PC-9 (cell line): ENCODE results near the gene PJA2. TPM values are rescaled to one million over a fixed set of nuclear protein-coding genes. Genes with fewer than 3 reads are reported as not detected.

Experiments used
- BruUV-seq: library from RNA; stranded (reverse); fragments of 400-500 nt; replicated peaks from 2 replicates; lab custom pipeline; 2021; lab: Mats Ljungman, UMichigan
- CTCF ChIA-PET: fragments of 300-600 bp; sonication (Branson Sonifier 250); formaldehyde crosslinking; loops from one replicate; lab custom pipeline; 2022; ENCODE audit warnings: antibody characterized with exemption; lab: Charles Lee
- POLR2A ChIA-PET: fragments of 300-600 bp; sonication (Branson Sonifier 250); formaldehyde crosslinking; loops from one replicate; lab custom pipeline; 2022; ENCODE audit warnings: antibody characterized with exemption; ENCODE audit not compliant: unreplicated experiment; lab: Charles Lee
- DNase-seq, 2 experiments: peaks; one replicate each; pipeline versions ENCODE4 v3.0.0 to v3.0.0-alpha.2; 2015 to 2022; ENCODE audit warnings: mixed read lengths in 1 of 2
- H2AFZ ChIP-seq: fragments of 200-600 bp; sonication (generic); 2 replicates; pipeline ENCODE4 v1.8.1; 2017; ENCODE audit warnings: antibody characterized with exemption
- H3F3A ChIP-seq: fragments of 200-600 bp; sonication (generic); 2 replicates; pipeline ENCODE4 v1.8.1; 2017; ENCODE audit warnings: antibody characterized with exemption, mild to moderate bottlenecking, low read depth; ENCODE audit not compliant: insufficient read depth
- H3K27ac ChIP-seq: fragments of 200-600 bp; sonication (generic); 2 replicates; pipeline ENCODE4 v1.6.1; 2016; ENCODE audit warnings: mixed run types
- H3K27me3 ChIP-seq: fragments of 200-600 bp; sonication (generic); 2 replicates; pipeline ENCODE4 v1.6.1; 2016; ENCODE audit warnings: low read depth, mixed run types; ENCODE audit not compliant: insufficient read depth
- H3K36me3 ChIP-seq: fragments of 200-600 bp; sonication (generic); 2 replicates; pipeline ENCODE4 v1.6.1; 2016; ENCODE audit warnings: low read depth, mixed run types
- H3K4me1 ChIP-seq: fragments of 200-600 bp; sonication (generic); replicated peaks from 2 replicates; pipeline ENCODE4 v1.6.1; 2016; ENCODE audit warnings: mixed run types; ENCODE audit not compliant: insufficient read depth
- H3K4me2 ChIP-seq: fragments of 200-600 bp; sonication (generic); 2 replicates; pipeline ENCODE4 v1.6.1; 2017; ENCODE audit warnings: mixed run types
- H3K4me3 ChIP-seq: fragments of 200-600 bp; sonication (generic); 2 replicates; pipeline ENCODE4 v1.6.1; 2016; ENCODE audit warnings: mixed run types
- H3K79me2 ChIP-seq: fragments of 200-600 bp; sonication (generic); 2 replicates; pipeline ENCODE4 v1.6.1; 2017; ENCODE audit warnings: low read depth, mixed run types
- H3K9me2 ChIP-seq: fragments of 200-600 bp; sonication (generic); 2 replicates; pipeline ENCODE4 v1.8.1; 2017; ENCODE audit warnings: mild to moderate bottlenecking; ENCODE audit not compliant: insufficient read depth
- H3K9me3 ChIP-seq: fragments of 200-600 bp; sonication (generic); 2 replicates; pipeline ENCODE4 v1.8.1; 2016; ENCODE audit warnings: low read depth; ENCODE audit not compliant: insufficient read depth
- H4K20me1 ChIP-seq: fragments of 200-600 bp; sonication (generic); 2 replicates; pipeline ENCODE4 v1.8.1; 2017; ENCODE audit not compliant: insufficient read depth
- CTCF ChIP-seq: fragments of 200-600 bp; sonication (generic); conservative IDR thresholded peaks from 2 replicates; pipeline ENCODE4 v1.6.1; 2017; ENCODE audit warnings: mixed run types, antibody characterized with exemption, mild to moderate bottlenecking, moderate library complexity
- EZH2 ChIP-seq: fragments of 200-600 bp; sonication (generic); IDR thresholded peaks from 2 replicates; pipeline ENCODE4 v1.8.0; 2017; ENCODE audit warnings: antibody characterized with exemption, low read depth
- intact Hi-C: fragments of 100-400 bp; cut with micrococcal nuclease; formaldehyde crosslinking; loops from one replicate; pipeline ENCODE4 v1.10.0; 2022; ENCODE audit not compliant: unreplicated experiment
- total RNA-seq: library from RNA; stranded (reverse); gene quantifications from 2 replicates; pipeline ENCODE4 v1.2.3, GENCODE V29; 2021

The PJA2 gene
- total RNA-seq, 1 experiment from 2014 or later = 29.9 TPM

GRCh38 chr5:109373932-109374331, 35.8 kb downstream of the PJA2 start:
- intact Hi-C loops = no loop called here
- no TSS peak for BruUV-seq
- no peak for TF ChIP-seq EZH2
- TF ChIP-seq CTCF = no peak
- POLR2A ChIA-PET = no interaction called here
- CTCF ChIA-PET = no interaction called here
- Histone ChIP-seq H3K4me1 (no peaks in the 10 kb centered on the region), H3K4me2 (no peak overlapping the region), H3K4me3 (no peak overlapping the region), H3F3A (no peaks in the 10 kb centered on the region), H3K27ac (no peak overlapping the region), H3K36me3 (peaks cover 11% of the 10 kb centered on the region; the same call in 1 of the 2 replicates), H2AFZ (no peak overlapping the region), H3K79me2 (no peaks in the 10 kb centered on the region), H4K20me1 (no peaks in the 10 kb centered on the region), H3K9me3 (no peaks in the 10 kb centered on the region), H3K9me2 (no peaks in the 10 kb centered on the region), H3K27me3 (no peaks in the 10 kb centered on the region)
- DNase-seq = no peak

GRCh38 chr5:109370343-109370742, 39.4 kb downstream of the PJA2 start:
- H2AFZ ChIP-seq = no peak overlapping the region
- no peaks in the 10 kb centered on the region for H3K9me3 ChIP-seq
- no peak overlapping the region for H3K27ac ChIP-seq
- no peaks in the 10 kb centered on the region for H3K4me1 ChIP-seq
- no peak overlapping the region for H3K4me3 ChIP-seq
- DNase-seq = no peak
- H3F3A ChIP-seq = no peaks in the 10 kb centered on the region
- TF ChIP-seq CTCF (no peak), EZH2 (no peak)
- no peaks in the 10 kb centered on the region for H3K79me2 ChIP-seq
- no peaks in the 10 kb centered on the region for H3K27me3 ChIP-seq
- no TSS peak for BruUV-seq
- H4K20me1 ChIP-seq = no peaks in the 10 kb centered on the region
- H3K4me2 ChIP-seq = no peak overlapping the region
- POLR2A ChIA-PET = no interaction called here
- CTCF ChIA-PET = no interaction called here
- peaks cover 14% of the 10 kb centered on the region; the same call in 1 of the 2 replicates for H3K36me3 ChIP-seq
- intact Hi-C loops = no loop called here
- H3K9me2 ChIP-seq = no peaks in the 10 kb centered on the region

- Histone ChIP-seq H2AFZ (no peak overlapping the region), H3K9me2 (no peaks in the 10 kb centered on the region), H3F3A (no peaks in the 10 kb centered on the region), H3K79me2 (no peaks in the 10 kb centered on the region), H4K20me1 (no peaks in the 10 kb centered on the region), H3K4me1 (no peaks in the 10 kb centered on the region), H3K27ac (no peak overlapping the region), H3K4me2 (no peak overlapping the region), H3K4me3 (no peak overlapping the region), H3K36me3 (peaks cover 24% of the 10 kb centered on the region; the same call in 1 of the 2 replicates), H3K27me3 (no peaks in the 10 kb centered on the region), H3K9me3 (no peaks in the 10 kb centered on the region)
- ChIA-PET POLR2A (interaction anchor here (0.6 kb wide), 1 partner anchor 324 kb away, joined by 5 read pairs; the partner anchor contains the start of gene MAN2A1), CTCF (no interaction called here)
- TF ChIP-seq CTCF = no peak
- TF ChIP-seq EZH2 = no peak
- intact Hi-C loops = no loop called here
- DNase-seq = no peak
- BruUV-seq = no TSS peak
Measured at GRCh38 chr5:109365653-109366052, 44.1 kb downstream of the PJA2 start.
